Measurements from ENCODE around the gene PADI2. TPM values are rescaled to one million over a fixed set of nuclear protein-coding genes. Genes with fewer than 3 reads are reported as not detected.

PADI2 gene
- total RNA-seq, 4 donors from 2014 or later: 156 to 176 (median 171) TPM

DNA sequence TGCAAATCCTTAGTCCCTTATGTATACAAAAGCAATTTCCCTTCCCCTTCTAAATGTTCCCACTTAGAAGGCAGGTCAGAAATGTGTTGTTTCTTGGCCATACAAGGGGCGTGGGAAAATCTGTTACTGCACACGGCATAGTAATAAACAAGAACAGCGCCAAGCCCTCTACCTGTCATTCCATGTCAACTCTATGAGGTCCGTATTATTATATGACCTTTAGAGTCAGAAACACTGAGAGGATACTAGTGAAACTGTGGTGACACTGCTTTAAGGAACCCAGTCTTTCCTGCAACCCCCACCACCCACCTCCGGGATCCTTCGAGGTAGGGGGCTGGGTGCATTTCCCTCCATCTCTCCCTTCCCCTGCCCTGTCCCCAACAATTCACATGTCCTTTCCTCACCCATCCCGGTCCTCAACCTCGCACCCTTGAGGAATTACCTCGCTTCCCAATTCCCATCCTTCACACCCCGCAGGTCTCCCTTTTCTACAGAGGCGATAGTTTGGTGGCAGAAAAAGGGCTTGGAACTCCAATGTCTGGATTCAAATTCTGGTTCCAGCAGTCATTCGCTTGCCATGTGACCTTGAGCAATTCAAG, 66.1 kb downstream of the PADI2 start:
- in situ Hi-C loops (cut with MboI; ENCODE audit: low sequenced_read_pairs in 4 of 4) (no loop called here), intact Hi-C loops (cut with DNase I; ENCODE audit: low total_unique reads) (loop anchor here (5.0 to 10.0 kb wide), 3 partner anchors 41 to 382 kb away; partner anchors contain the start of genes ATP13A2 and RCC2)
- DNase-seq: no peak
- Histone ChIP-seq H3K4me1 (peaks cover 24% of the 10 kb centered on the region in 2 donors), H3K9me3 (no peaks in the 10 kb centered on the region), H3K4me3 (peak overlapping the region; percentile 92 to 97 (median 94)), H3K27me3 (no peaks in the 10 kb centered on the region), H3K27ac (peak overlapping the region; percentile 96 to 97 (median 96)), H3K36me3 (peaks cover 0 to 16% of the 10 kb centered on the region in 2 donors)
- no peak for TF ChIP-seq POLR2A (IDR thresholded peaks at IDR 0.05)
- TF ChIP-seq CTCF (IDR thresholded peaks at IDR 0.05 in 4 of 5, conservative IDR thresholded peaks at IDR 0.05 in 1 of 5): no peak
- no peak for ATAC-seq

DNA sequence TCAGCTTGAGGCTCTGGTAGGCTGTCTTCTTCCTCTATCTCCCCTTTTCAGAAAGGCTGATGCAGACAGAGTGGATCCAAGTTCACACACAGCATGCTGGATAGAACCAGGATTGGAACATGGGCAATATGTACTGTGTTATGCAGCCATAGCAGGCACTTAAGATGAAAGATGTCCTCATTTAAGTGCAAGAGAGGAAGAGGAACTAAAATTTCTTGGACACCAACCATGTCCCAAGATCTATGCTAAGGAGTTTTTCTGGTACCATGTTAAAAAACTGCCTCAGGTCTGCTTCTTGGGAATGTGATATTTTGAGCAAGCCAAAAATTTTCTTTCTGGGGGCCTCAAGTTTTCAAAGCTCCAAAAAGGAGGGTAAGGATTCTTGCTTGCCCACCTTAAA, 66.6 kb downstream of the PADI2 start:
- intact Hi-C loops (cut with DNase I; ENCODE audit: low total_unique reads) (loop anchor here (5.0 to 10.0 kb wide), 3 partner anchors 40 to 382 kb away; partner anchors contain the start of genes ATP13A2 and RCC2), in situ Hi-C loops (cut with MboI; ENCODE audit: low sequenced_read_pairs in 4 of 4) (no loop called here)
- no peak for DNase-seq
- peak overlapping the region; percentile 92 to 97 (median 94) for H3K4me3 ChIP-seq
- no peak for ATAC-seq
- H3K4me1 ChIP-seq: peaks cover 24 to 30% of the 10 kb centered on the region in 2 donors
- H3K36me3 ChIP-seq: peaks cover 0 to 16% of the 10 kb centered on the region in 2 donors
- no peaks in the 10 kb centered on the region for H3K9me3 ChIP-seq
- H3K27me3 ChIP-seq: no peaks in the 10 kb centered on the region
- no peak for TF ChIP-seq POLR2A (IDR thresholded peaks at IDR 0.05)
- TF ChIP-seq CTCF (IDR thresholded peaks at IDR 0.05 in 4 of 5, conservative IDR thresholded peaks at IDR 0.05 in 1 of 5): no peak
- H3K27ac ChIP-seq: peak overlapping the region; percentile 96 to 97 (median 96)

DNA sequence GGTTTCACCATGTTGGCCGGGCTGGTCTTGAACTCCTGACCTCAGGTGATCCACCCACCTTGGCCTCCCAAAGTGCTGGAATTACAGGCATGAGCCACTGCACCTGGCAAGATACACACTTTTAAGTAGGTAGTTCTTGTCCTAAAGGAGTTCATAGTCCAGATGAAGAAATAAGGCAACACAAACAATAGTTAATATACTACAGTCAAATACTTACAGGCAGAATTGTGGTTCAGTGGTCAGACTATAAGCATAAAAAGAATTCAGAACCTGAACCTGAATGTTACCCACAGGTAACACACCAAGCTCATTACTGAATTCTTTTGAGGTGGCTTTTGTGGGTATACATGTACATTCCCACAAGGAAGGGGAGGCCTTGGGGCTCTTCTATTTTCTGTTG, 67.2 kb downstream of the PADI2 start:
- no peaks in the 10 kb centered on the region for H3K27me3 ChIP-seq
- H3K27ac ChIP-seq: peak overlapping the region; percentile 96 to 97 (median 96)
- H3K4me1 ChIP-seq: peaks cover 24 to 30% of the 10 kb centered on the region in 2 donors
- in situ Hi-C loops (cut with MboI; ENCODE audit: low sequenced_read_pairs in 4 of 4) (no loop called here), intact Hi-C loops (cut with DNase I; ENCODE audit: low total_unique reads) (loop anchor here (5.0 to 10.0 kb wide), 3 partner anchors 40 to 383 kb away; partner anchors contain the start of genes ATP13A2 and RCC2)
- TF ChIP-seq CTCF (IDR thresholded peaks at IDR 0.05 in 4 of 5, conservative IDR thresholded peaks at IDR 0.05 in 1 of 5): no peak
- no peak for TF ChIP-seq POLR2A (IDR thresholded peaks at IDR 0.05)
- ATAC-seq (no peak), DNase-seq (no peak)
- no peak overlapping the region for H3K4me3 ChIP-seq
- no peaks in the 10 kb centered on the region for H3K9me3 ChIP-seq
- peaks cover 0 to 16% of the 10 kb centered on the region in 2 donors for H3K36me3 ChIP-seq

DNA sequence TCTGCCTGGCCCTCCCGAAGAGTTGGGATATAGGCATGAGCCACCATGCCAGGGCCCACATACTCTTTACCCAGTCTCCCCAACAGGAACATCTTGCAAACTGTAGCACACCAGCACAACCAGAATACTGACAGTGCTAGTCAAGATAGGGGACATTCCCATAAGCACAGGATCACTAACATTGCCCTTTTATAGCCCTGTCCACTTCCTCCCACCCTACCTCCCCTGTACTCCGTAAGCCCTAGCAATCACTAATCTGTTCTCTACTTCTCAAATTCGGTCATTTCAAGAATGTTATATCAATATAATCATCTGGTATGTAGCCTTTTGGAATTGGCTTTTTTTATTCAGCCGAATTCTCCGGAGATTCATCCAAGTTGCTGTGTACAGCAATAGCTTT, 71.3 kb downstream of the PADI2 start:
- Histone ChIP-seq H3K27me3 (no peaks in the 10 kb centered on the region), H3K27ac (peak overlapping the region in 3 of 4 donors; percentile 6 to 56 (median 6)), H3K9me3 (no peaks in the 10 kb centered on the region), H3K4me3 (no peak overlapping the region), H3K4me1 (peaks cover 24 to 41% of the 10 kb centered on the region in 2 donors), H3K36me3 (peaks cover 0 to 33% of the 10 kb centered on the region in 2 donors)
- no peak for DNase-seq
- intact Hi-C loops (cut with DNase I; ENCODE audit: low total_unique reads): no loop called here
- in situ Hi-C loops (cut with MboI; ENCODE audit: low sequenced_read_pairs in 4 of 4): loop anchor here in 3 of 4 donors (5.0 to 10.0 kb wide), 2 partner anchors 86 to 93 kb away; no protein-coding TSS in a partner anchor
- TF ChIP-seq POLR2A (IDR thresholded peaks at IDR 0.05) (no peak), CTCF (IDR thresholded peaks at IDR 0.05 in 4 of 5, conservative IDR thresholded peaks at IDR 0.05 in 1 of 5) (no peak)
- ATAC-seq: no peak

Measured in gastrocnemius medialis (tissue), 4 donors.